Spleen (tissue), 7 donors: Measurements from ENCODE around the gene ZNF524.

ENCODE experiments used
- POLR2A ChIP-seq, 3 donors: fragments of 450-650 bp; IDR thresholded peaks; one replicate each; pipeline ENCODE4 v1.5.1; 2017; ENCODE audit warnings: antibody characterized with exemption in 3 of 3, mild to moderate bottlenecking in 1 of 3
- TF ChIP-seq, protein P1 (sequence below), 11 experiments: fragments of 200-600 bp in 7 of 11; fragments of 450-650 bp in 4 of 11; sonication (generic) in 4 of 11; IDR thresholded peaks in 8 of 11; conservative IDR thresholded peaks in 3 of 11; 1 replicate in 7 of 11; 2 replicates in 4 of 11; pipeline versions ENCODE4 v1.4.0 to v1.8.0; 2016 to 2021; ENCODE audit warnings: antibody characterized with exemption in 11 of 11, inconsistent platforms in 4 of 11, mild to moderate bottlenecking in 1 of 11
- donor health status: DM: no; HTN: no; CAD: no; lungs with moderate emphysema.
- donor health status: DM: no; HTN: no; CAD: no.
- donor health status: DM: no; HTN: no; CAD: no.

- TF ChIP-seq POLR2A (IDR thresholded peaks at IDR 0.05) = no peak
- TF ChIP-seq, protein P1, sequence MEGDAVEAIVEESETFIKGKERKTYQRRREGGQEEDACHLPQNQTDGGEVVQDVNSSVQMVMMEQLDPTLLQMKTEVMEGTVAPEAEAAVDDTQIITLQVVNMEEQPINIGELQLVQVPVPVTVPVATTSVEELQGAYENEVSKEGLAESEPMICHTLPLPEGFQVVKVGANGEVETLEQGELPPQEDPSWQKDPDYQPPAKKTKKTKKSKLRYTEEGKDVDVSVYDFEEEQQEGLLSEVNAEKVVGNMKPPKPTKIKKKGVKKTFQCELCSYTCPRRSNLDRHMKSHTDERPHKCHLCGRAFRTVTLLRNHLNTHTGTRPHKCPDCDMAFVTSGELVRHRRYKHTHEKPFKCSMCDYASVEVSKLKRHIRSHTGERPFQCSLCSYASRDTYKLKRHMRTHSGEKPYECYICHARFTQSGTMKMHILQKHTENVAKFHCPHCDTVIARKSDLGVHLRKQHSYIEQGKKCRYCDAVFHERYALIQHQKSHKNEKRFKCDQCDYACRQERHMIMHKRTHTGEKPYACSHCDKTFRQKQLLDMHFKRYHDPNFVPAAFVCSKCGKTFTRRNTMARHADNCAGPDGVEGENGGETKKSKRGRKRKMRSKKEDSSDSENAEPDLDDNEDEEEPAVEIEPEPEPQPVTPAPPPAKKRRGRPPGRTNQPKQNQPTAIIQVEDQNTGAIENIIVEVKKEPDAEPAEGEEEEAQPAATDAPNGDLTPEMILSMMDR (IDR thresholded peaks at IDR 0.05 in 8 of 11, conservative IDR thresholded peaks at IDR 0.05 in 3 of 11) = no peak
These were observed 21.0 kb upstream of the ZNF524 start for GRCh38 chr19:55578761-55579747.
